NCI-H2196 (cell line): ENCODE measurements around the gene MGMT.

Experiments used
- DNase-seq: peaks from one replicate; lab custom pipeline; 2025; ENCODE audit not compliant: unreplicated experiment; lab: John Stamatoyannopoulos, UW

The MGMT gene

GRCh38 chr10:129704786-129705525, 237.9 kb downstream of the MGMT start:
- DNase-seq: no peak

GRCh38 chr10:129705676-129706075, 238.6 kb downstream of the MGMT start:
- no peak for DNase-seq

- no peak for DNase-seq
These were observed 239.0 kb downstream of the MGMT start for GRCh38 chr10:129706081-129706480.

- no peak for DNase-seq
These were observed 239.5 kb downstream of the MGMT start for GRCh38 chr10:129706523-129706922.

- no peak for DNase-seq
These were observed 240.7 kb downstream of the MGMT start for GRCh38 chr10:129707406-129708388.

GRCh38 chr10:129709101-129709500, 242.1 kb downstream of the MGMT start:
- DNase-seq: no peak

- no peak for DNase-seq
These were observed 242.8 kb downstream of the MGMT start for GRCh38 chr10:129709627-129710509.

GRCh38 chr10:129710510-129710847, 243.4 kb downstream of the MGMT start:
- DNase-seq: no peak

- DNase-seq: no peak
These were observed 244.2 kb downstream of the MGMT start for GRCh38 chr10:129711291-129711690.

- no peak for DNase-seq
These were observed 245.0 kb downstream of the MGMT start for GRCh38 chr10:129712000-129712399.

GRCh38 chr10:129713659-129714265, 246.7 kb downstream of the MGMT start:
- no peak for DNase-seq

- no peak for DNase-seq
These were observed 248.8 kb downstream of the MGMT start for GRCh38 chr10:129715805-129716204.

- DNase-seq: no peak
These were observed 249.2 kb downstream of the MGMT start for GRCh38 chr10:129716211-129716681.

GRCh38 chr10:129716881-129717280, 249.8 kb downstream of the MGMT start:
- no peak for DNase-seq

GRCh38 chr10:129717816-129718547, 250.9 kb downstream of the MGMT start:
- no peak for DNase-seq

- DNase-seq: no peak
These were observed 251.7 kb downstream of the MGMT start for GRCh38 chr10:129718548-129719414.

GRCh38 chr10:129719415-129719739, 252.3 kb downstream of the MGMT start:
- no peak for DNase-seq

GRCh38 chr10:129719889-129720590, 253.0 kb downstream of the MGMT start:
- DNase-seq: no peak
